Measurements from ENCODE around the gene PIGQ. TPM values are rescaled to one million over a fixed set of nuclear protein-coding genes. Genes with fewer than 3 reads are reported as not detected.

PIGQ gene
- total and polyA plus RNA-seq, 9 donors: 4.3 to 47.7 (median 39.5) TPM

DNA sequence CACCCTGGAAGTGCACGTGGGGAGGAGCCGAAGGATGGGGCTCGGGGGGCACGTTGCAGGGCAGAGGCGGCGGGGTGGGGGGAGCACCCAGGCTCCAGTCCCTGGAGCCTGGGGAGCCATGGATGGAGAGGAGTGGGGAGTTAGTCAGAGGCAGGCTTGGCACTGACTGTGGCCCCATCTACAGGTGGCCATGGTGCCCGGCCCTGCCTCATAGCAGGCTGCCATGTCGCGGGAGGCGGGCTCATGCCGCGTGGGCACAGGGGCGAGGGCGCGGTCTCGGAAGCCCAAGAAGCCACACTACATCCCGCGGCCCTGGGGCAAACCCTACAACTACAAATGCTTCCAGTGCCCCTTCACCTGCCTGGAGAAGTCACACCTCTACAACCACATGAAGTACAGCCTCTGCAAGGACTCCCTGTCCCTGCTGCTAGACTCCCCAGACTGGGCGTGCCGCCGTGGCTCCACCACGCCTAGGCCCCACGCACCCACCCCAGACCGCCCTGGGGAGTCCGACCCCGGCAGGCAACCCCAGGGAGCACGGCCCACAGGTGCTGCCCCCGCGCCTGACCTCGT, 6.6 kb upstream of the PIGQ start:
- Histone ChIP-seq H3K27ac (no peak overlapping the region), H3K4me1 (ENCODE audit: insufficient read depth) (peaks cover 27% of the 10 kb centered on the region), H3K9me3 (no peaks in the 10 kb centered on the region), H3K4me3 (no peak overlapping the region), H3K27me3 (peaks cover 3% of the 10 kb centered on the region), H3K36me3 (no peaks in the 10 kb centered on the region)
- intact Hi-C loops (cut with DNase I): no loop called here
- TF ChIP-seq EP300 (IDR thresholded peaks at IDR 0.05): no peak
- TF ChIP-seq, protein P1, sequence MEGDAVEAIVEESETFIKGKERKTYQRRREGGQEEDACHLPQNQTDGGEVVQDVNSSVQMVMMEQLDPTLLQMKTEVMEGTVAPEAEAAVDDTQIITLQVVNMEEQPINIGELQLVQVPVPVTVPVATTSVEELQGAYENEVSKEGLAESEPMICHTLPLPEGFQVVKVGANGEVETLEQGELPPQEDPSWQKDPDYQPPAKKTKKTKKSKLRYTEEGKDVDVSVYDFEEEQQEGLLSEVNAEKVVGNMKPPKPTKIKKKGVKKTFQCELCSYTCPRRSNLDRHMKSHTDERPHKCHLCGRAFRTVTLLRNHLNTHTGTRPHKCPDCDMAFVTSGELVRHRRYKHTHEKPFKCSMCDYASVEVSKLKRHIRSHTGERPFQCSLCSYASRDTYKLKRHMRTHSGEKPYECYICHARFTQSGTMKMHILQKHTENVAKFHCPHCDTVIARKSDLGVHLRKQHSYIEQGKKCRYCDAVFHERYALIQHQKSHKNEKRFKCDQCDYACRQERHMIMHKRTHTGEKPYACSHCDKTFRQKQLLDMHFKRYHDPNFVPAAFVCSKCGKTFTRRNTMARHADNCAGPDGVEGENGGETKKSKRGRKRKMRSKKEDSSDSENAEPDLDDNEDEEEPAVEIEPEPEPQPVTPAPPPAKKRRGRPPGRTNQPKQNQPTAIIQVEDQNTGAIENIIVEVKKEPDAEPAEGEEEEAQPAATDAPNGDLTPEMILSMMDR (IDR thresholded peaks at IDR 0.05): no peak
- no peak for TF ChIP-seq POLR2A (IDR thresholded peaks at IDR 0.05)
- no peak for DNase-seq
- 87 to 88% (median 87%) methylated on average over 24 to 30 of the region's 30 CpGs for WGBS, 3 donors

DNA sequence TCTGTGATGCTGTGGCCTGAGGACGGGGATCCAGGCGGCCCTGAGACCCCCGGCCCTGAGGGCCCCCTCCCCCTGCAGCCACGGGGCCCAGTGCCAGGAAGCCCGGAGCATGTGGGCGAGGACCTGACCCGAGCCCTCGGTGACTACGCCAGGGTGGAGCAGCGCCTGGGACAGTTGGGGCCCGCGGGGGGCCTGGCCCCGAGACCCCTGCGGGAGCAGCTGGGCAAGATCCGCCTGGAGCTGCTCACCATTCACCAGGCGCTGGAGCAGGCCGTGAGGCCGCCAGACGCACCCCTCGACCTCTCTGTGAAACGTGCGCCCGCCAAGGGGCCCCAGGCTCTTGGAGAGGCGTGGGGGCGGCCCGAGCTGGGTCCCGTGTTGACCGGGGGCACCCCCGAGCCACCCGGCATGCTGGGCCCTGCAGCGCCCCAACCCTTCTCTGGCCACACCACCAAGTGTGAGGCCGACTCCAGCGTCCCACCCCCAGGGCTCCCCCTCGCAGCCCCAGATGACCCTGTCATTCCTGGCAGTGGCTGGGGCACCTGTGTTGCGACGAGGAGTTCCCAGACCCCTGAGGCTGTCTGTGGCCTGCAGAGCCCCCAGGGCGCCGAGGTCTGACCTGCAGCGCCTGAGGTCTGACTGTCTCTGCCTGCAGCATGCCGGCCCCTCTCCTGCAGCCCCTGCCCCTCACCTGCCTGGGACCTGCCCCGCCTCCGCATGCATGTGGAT, 4.9 kb upstream of the PIGQ start:
- 69 to 87% (median 70%) methylated on average over 38 to 42 of the region's 42 CpGs for WGBS, 3 donors
- Histone ChIP-seq H3K36me3 (no peaks in the 10 kb centered on the region), H3K27me3 (peaks cover 3% of the 10 kb centered on the region), H3K9me3 (no peaks in the 10 kb centered on the region), H3K27ac (peak overlapping the region; percentile 19 to 80), H3K4me1 (ENCODE audit: insufficient read depth) (peaks cover 37% of the 10 kb centered on the region), H3K4me3 (no peak overlapping the region)
- no peak for DNase-seq
- TF ChIP-seq POLR2A (IDR thresholded peaks at IDR 0.05): no peak
- TF ChIP-seq EP300 (IDR thresholded peaks at IDR 0.05): no peak
- TF ChIP-seq, protein P1 (IDR thresholded peaks at IDR 0.05): no peak
- intact Hi-C loops (cut with DNase I): loop anchor here in 1 of 4 donors (5.0 kb wide), 1 partner anchor 102 kb away; the partner anchor contains the start of gene RHOT2

DNA sequence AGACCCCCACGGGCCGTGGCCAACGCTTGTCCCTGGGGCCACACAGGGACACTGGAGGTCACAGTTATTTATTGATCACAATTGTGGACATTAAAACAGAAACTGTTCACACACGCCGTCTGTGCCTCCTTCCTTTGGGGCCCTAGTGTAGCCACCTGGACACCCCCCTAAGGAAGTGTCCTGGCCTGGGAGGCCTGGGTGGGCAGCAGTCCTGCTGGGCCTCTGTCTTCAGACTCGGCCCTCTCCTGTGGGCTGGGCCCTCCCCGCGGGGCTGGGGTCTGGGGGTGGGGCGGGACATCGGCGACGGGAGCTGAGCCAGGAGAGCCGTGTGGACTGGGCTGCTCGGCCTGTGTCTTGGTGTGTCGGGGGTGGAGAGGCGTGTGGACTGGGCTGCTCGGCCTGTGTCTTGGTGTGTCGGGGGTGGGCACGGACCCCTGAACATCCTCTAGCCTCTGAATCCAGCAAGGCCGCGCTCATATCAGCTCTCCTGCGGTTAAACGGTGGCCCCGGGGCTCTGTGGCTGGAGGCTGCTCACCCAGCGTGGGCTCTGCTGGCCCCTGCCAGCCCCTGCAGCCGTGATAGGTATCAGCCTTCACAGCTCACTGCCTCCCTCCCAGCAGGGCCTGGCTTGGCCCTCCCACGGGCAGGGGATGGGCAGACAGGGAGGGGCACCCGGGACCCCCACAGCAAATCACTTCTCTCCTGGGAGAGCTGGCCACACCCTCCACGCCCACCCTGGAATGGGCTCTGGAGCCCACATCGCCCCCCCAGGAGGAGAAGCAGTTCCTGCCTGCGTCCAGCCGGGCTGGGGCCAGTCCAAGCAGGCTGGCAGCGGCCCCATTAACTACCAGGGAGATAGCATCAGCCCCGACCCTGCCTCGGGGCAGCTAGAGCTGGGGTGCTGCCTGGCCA, 4.1 kb upstream of the PIGQ start:
- Histone ChIP-seq H3K9me3 (no peaks in the 10 kb centered on the region), H3K27ac (peak overlapping the region; percentile 40 to 80), H3K4me3 (no peak overlapping the region), H3K4me1 (ENCODE audit: insufficient read depth) (peaks cover 37% of the 10 kb centered on the region), H3K27me3 (peaks cover 3% of the 10 kb centered on the region), H3K36me3 (no peaks in the 10 kb centered on the region)
- WGBS, 3 donors: 13 to 25% (median 15%) methylated on average over 32 to 35 of the region's 35 CpGs
- peak in 4 of 5 donors; percentile 63 to 84 (median 78) for DNase-seq
- intact Hi-C loops (cut with DNase I): loop anchor here in 1 of 4 donors (5.0 kb wide), 1 partner anchor 102 kb away; the partner anchor contains the start of gene RHOT2
- TF ChIP-seq EP300 (IDR thresholded peaks at IDR 0.05): no peak
- TF ChIP-seq, protein P1 (IDR thresholded peaks at IDR 0.05): no peak
- no peak for TF ChIP-seq POLR2A (IDR thresholded peaks at IDR 0.05)

Data from ovary (tissue), 9 donors.